T-cell (primary cell): ENCODE measurements around the gene ACAN. TPM values are rescaled to one million over a fixed set of nuclear protein-coding genes. Genes with fewer than 3 reads are reported as not detected.
A peak's percentile ranks its signal among the peaks of the same experiment; 100 is the strongest.

Source experiments
- ATAC-seq, 4 experiments: fragments of 200-7000 bp in 3 of 4; fragments of 150-1000 bp in 1 of 4; cut with Tn5 transposase; replicated peaks in 1 of 4; 1 replicate in 3 of 4; 2 replicates in 1 of 4; pipeline ENCODE4 v1.10.0; 2021; ENCODE audit warnings: moderate library complexity in 3 of 4, mild to moderate bottlenecking in 2 of 4, moderate number of reproducible peaks in 1 of 4
- CTCF ChIA-PET, 2 donors: fragments of 300-600 bp; sonication (Branson Sonifier 250); formaldehyde crosslinking; loops; one replicate each; lab custom pipeline; 2022; ENCODE audit warnings: antibody characterized with exemption in 2 of 2; lab: Charles Lee
- POLR2A ChIA-PET, 2 donors: fragments of 300-600 bp; sonication (Branson Sonifier 250); formaldehyde crosslinking; loops; one replicate each; lab custom pipeline; 2022; ENCODE audit warnings: antibody characterized with exemption in 2 of 2; lab: Charles Lee
- DNase-seq, 35 experiments: peaks; one replicate each; pipeline versions ENCODE4 v3.0.0 to v3.0.0-alpha.2; 2013 to 2023
- H3K27ac ChIP-seq: one replicate; pipeline ENCODE4 v1.5.1; 2013; ENCODE audit warnings: low read length
- H3K27me3 ChIP-seq, 2 experiments: replicated peaks in 1 of 2; 1 replicate in 1 of 2; 2 replicates in 1 of 2; pipeline versions ENCODE4 v1.6.1 to v1.7.0; 2013; ENCODE audit warnings: low read length in 1 of 2, mixed read lengths in 1 of 2; ENCODE audit not compliant: control insufficient read depth in 2 of 2, insufficient read depth in 2 of 2; ENCODE audit errors: extremely low read depth in 1 of 2
- H3K36me3 ChIP-seq, 2 donors: 1 replicate in 1 of 2; 2 replicates in 1 of 2; pipeline versions ENCODE4 v1.6.1 to v1.7.0; 2013; ENCODE audit warnings: low read length in 1 of 2; ENCODE audit not compliant: control insufficient read depth in 2 of 2, insufficient read depth in 1 of 2; ENCODE audit errors: extremely low read depth in 1 of 2
- H3K4me1 ChIP-seq, 2 experiments: 1 replicate in 1 of 2; 2 replicates in 1 of 2; pipeline versions ENCODE4 v1.6.1 to v1.7.0; 2013; ENCODE audit warnings: low read length in 2 of 2, mixed read lengths in 1 of 2; ENCODE audit not compliant: insufficient read depth in 2 of 2, control insufficient read depth in 1 of 2; ENCODE audit errors: extremely low read depth in 1 of 2
- H3K4me3 ChIP-seq, 2 donors: 1 replicate in 1 of 2; 2 replicates in 1 of 2; pipeline versions ENCODE4 v1.5.1 to v1.7.0; 2013; ENCODE audit warnings: mild to moderate bottlenecking in 2 of 2, low read length in 1 of 2, moderate library complexity in 1 of 2; ENCODE audit not compliant: control insufficient read depth in 1 of 2; ENCODE audit errors: extremely low read depth in 1 of 2
- H3K9me3 ChIP-seq: 2 replicates; pipeline ENCODE4 v1.7.0; 2013
- H3K27ac Mint-ChIP-seq, 2 donors: one replicate each; pipeline ENCODE4 v1.8.0; 2020 to 2021; ENCODE audit warnings: mild to moderate bottlenecking in 2 of 2, mixed read lengths in 2 of 2
- H3K27me3 Mint-ChIP-seq, 2 donors: one replicate each; pipeline ENCODE4 v1.8.0; 2021 to 2022; ENCODE audit warnings: mixed read lengths in 2 of 2
- H3K36me3 Mint-ChIP-seq: one replicate; pipeline ENCODE4 v1.8.0; 2021; ENCODE audit warnings: mixed read lengths
- H3K4me1 Mint-ChIP-seq, 3 donors: one replicate each; pipeline ENCODE4 v1.8.0; 2020 to 2022; ENCODE audit warnings: mixed read lengths in 3 of 3, mild to moderate bottlenecking in 1 of 3
- H3K4me3 Mint-ChIP-seq, 3 donors: one replicate each; pipeline ENCODE4 v1.8.0; 2020 to 2022; ENCODE audit warnings: mild to moderate bottlenecking in 3 of 3, mixed read lengths in 3 of 3, moderate library complexity in 3 of 3
- H3K9me3 Mint-ChIP-seq, 3 donors: one replicate each; pipeline ENCODE4 v1.8.0; 2020 to 2022; ENCODE audit warnings: mixed read lengths in 3 of 3
- WGBS: methylation state at CpG from one replicate; pipeline ENCODE4 v1.1.5; 2013; ENCODE audit warnings: missing lambda C conversion rate; ENCODE audit not compliant: insufficient coverage; 5-methylcytosine and 5-hydroxymethylcytosine counted together
- total RNA-seq, 35 experiments: library from RNA in 6 of 35; stranded (reverse) in 6 of 35; fragments of 120-200 nt in 1 of 35; gene quantifications; one replicate each; pipeline versions ENCODE4 v1.2.1 to v1.2.4 and lab custom pipeline; 2013 to 2026

Gene ACAN
- total RNA-seq, 5 donors from 2014 or later (not counting 1 experiment from before 2014, with no cell fraction given), result not detected

- 93% methylated on average over 4 of the region's 9 CpGs for WGBS
- Mint-ChIP-seq H3K27ac (peak overlapping the region in 1 of 2 donors; percentile 12), H3K4me1 (peaks cover 47 to 59% (median 57%) of the 10 kb centered on the region in 3 donors), H3K4me3 (no peak overlapping the region), H3K27me3 (no peaks in the 10 kb centered on the region), H3K9me3 (no peaks in the 10 kb centered on the region), H3K36me3 (peaks cover 5% of the 10 kb centered on the region)
- CTCF ChIA-PET, result no interaction called here
- ATAC-seq (no peak), DNase-seq (no peak)
- no peak overlapping the region for H3K4me3 ChIP-seq
- H3K27ac ChIP-seq, result no peak overlapping the region
- peaks cover 0 to 14% of the 10 kb centered on the region in 2 experiments for H3K27me3 ChIP-seq
- peaks cover 37 to 63% of the 10 kb centered on the region in 2 experiments for H3K4me1 ChIP-seq
- POLR2A ChIA-PET, result no interaction called here
- no peaks in the 10 kb centered on the region for H3K9me3 ChIP-seq
- peaks cover 0 to 3% of the 10 kb centered on the region in 2 donors for H3K36me3 ChIP-seq
Measured at GRCh38 chr15:88899251-88899650, 96.0 kb downstream of the ACAN start.

- H3K36me3 ChIP-seq, result peaks cover 0 to 3% of the 10 kb centered on the region in 2 donors
- H3K27me3 ChIP-seq, result peaks cover 0 to 6% of the 10 kb centered on the region in 2 experiments
- no peak overlapping the region for H3K27ac Mint-ChIP-seq
- peaks cover 39 to 64% of the 10 kb centered on the region in 2 experiments for H3K4me1 ChIP-seq
- H3K4me1 Mint-ChIP-seq, result peaks cover 55 to 66% (median 65%) of the 10 kb centered on the region in 3 donors
- H3K36me3 Mint-ChIP-seq, result peaks cover 5% of the 10 kb centered on the region
- no peak overlapping the region for H3K4me3 ChIP-seq
- no peaks in the 10 kb centered on the region for H3K9me3 ChIP-seq
- DNase-seq, result no peak
- ChIA-PET CTCF (interaction anchor here in 1 of 2 donors (0.6 kb wide), 1 partner anchor 276 kb away, joined by 4 read pairs; no protein-coding TSS in a partner anchor), POLR2A (interaction anchor here in 1 of 2 donors (0.7 kb wide), 1 partner anchor 268 kb away, joined by 6 read pairs; no protein-coding TSS in a partner anchor)
- no peaks in the 10 kb centered on the region for H3K9me3 Mint-ChIP-seq
- no peaks in the 10 kb centered on the region for H3K27me3 Mint-ChIP-seq
- ATAC-seq, result no peak
- WGBS, result 93% methylated on average over 7 of the region's 12 CpGs
- no peak overlapping the region for H3K4me3 Mint-ChIP-seq
- no peak overlapping the region for H3K27ac ChIP-seq
Measured at GRCh38 chr15:88900309-88900981, 97.2 kb downstream of the ACAN start.

DNA sequence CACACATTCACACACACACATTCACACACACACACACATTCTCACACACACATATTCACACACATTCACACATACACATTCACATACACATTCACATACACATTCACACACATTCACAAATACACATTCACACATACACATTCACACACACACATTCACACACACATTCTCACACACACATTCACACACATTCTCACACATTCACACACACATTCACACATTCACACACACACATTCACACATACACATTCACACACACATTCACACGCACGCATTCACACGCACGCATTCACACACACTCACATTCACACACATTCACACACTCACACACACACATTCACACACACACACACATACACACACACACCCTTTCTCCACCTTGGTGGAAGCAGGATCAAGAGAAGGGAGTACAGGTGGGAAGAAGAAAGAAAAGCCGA is 97.8 kb downstream of the ACAN start:
- 93% methylated on average over 4 of the region's 5 CpGs for WGBS
- no peak for DNase-seq
- Mint-ChIP-seq H3K9me3 (no peaks in the 10 kb centered on the region), H3K4me3 (no peak overlapping the region), H3K4me1 (peaks cover 51 to 66% (median 62%) of the 10 kb centered on the region in 3 donors), H3K27ac (peak overlapping the region; percentile 0 to 22), H3K27me3 (no peaks in the 10 kb centered on the region), H3K36me3 (peaks cover 5% of the 10 kb centered on the region)
- ChIA-PET CTCF (no interaction called here), POLR2A (no interaction called here)
- peaks cover 0 to 3% of the 10 kb centered on the region in 2 donors for H3K36me3 ChIP-seq
- no peak overlapping the region for H3K4me3 ChIP-seq
- peaks cover 36 to 62% of the 10 kb centered on the region in 2 experiments for H3K4me1 ChIP-seq
- no peak for ATAC-seq
- no peaks in the 10 kb centered on the region for H3K9me3 ChIP-seq
- no peak overlapping the region for H3K27ac ChIP-seq
- H3K27me3 ChIP-seq, result peaks cover 0 to 3% of the 10 kb centered on the region in 2 experiments

GRCh38 chr15:88901508-88902220 is 98.4 kb downstream of the ACAN start:
- peaks cover 51 to 65% (median 61%) of the 10 kb centered on the region in 3 donors for H3K4me1 Mint-ChIP-seq
- Histone ChIP-seq H3K4me1 (peaks cover 30 to 56% of the 10 kb centered on the region in 2 experiments), H3K27ac (no peak overlapping the region), H3K36me3 (peaks cover 0 to 3% of the 10 kb centered on the region in 2 donors), H3K9me3 (no peaks in the 10 kb centered on the region), H3K27me3 (no peaks in the 10 kb centered on the region), H3K4me3 (no peak overlapping the region)
- ChIA-PET CTCF (interaction anchor here in 1 of 2 donors (1.0 kb wide), 1 partner anchor 10 kb away, joined by 3 read pairs; no protein-coding TSS in a partner anchor), POLR2A (no interaction called here)
- H3K27me3 Mint-ChIP-seq, result no peaks in the 10 kb centered on the region
- H3K27ac Mint-ChIP-seq, result peak overlapping the region; percentile 98 to 99
- no peak overlapping the region for H3K4me3 Mint-ChIP-seq
- WGBS, result 85% methylated on average over 12 of the region's 15 CpGs
- ATAC-seq (no peak), DNase-seq (no peak)
- no peaks in the 10 kb centered on the region for H3K9me3 Mint-ChIP-seq
- peaks cover 5% of the 10 kb centered on the region for H3K36me3 Mint-ChIP-seq

- Histone ChIP-seq H3K4me1 (peaks cover 25 to 49% of the 10 kb centered on the region in 2 experiments), H3K36me3 (peaks cover 0 to 8% of the 10 kb centered on the region in 2 donors), H3K4me3 (no peak overlapping the region), H3K27me3 (no peaks in the 10 kb centered on the region), H3K27ac (no peak overlapping the region), H3K9me3 (no peaks in the 10 kb centered on the region)
- POLR2A ChIA-PET, result no interaction called here
- DNase-seq (no peak), ATAC-seq (no peak)
- CTCF ChIA-PET, result interaction anchor here (1.0 to 1.5 kb wide), 4 partner anchors 10 to 305 kb away, joined by 3 to 5 read pairs (median 3); partner anchors contain the start of gene ISG20 (in 1 of the 2)
- H3K27ac Mint-ChIP-seq, result peak overlapping the region; percentile 98 to 99
- no peaks in the 10 kb centered on the region for H3K27me3 Mint-ChIP-seq
- 90% methylated on average over 4 of the region's 6 CpGs for WGBS
- H3K4me3 Mint-ChIP-seq, result no peak overlapping the region
- H3K4me1 Mint-ChIP-seq, result peaks cover 44 to 59% (median 54%) of the 10 kb centered on the region in 3 donors
- peaks cover 5% of the 10 kb centered on the region for H3K36me3 Mint-ChIP-seq
- H3K9me3 Mint-ChIP-seq, result no peaks in the 10 kb centered on the region
Measured at GRCh38 chr15:88902221-88902835, 99.1 kb downstream of the ACAN start.

DNA sequence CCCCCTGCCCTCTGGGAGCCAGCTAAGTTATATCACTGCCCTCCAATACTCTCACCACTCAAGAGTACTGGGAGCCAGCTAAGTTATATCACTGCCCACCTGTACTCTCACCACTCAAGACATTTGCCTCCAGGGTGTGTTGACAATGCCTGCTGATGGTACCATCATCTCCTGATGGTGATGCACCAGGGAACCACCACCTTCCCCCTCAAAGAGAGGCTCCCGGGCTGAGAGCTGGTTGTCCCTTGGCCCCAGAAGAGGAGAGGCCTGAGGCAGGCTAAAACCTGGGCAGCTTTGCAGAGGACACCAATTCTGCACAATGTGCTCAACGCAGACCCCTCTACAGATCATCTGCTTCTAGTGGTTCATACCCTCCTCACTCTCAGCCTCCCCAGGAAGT is 99.6 kb downstream of the ACAN start:
- no peak overlapping the region for H3K4me3 Mint-ChIP-seq
- no peak for ATAC-seq
- no peaks in the 10 kb centered on the region for H3K9me3 ChIP-seq
- DNase-seq, result no peak
- no peak overlapping the region for H3K4me3 ChIP-seq
- peaks cover 19 to 44% of the 10 kb centered on the region in 2 experiments for H3K4me1 ChIP-seq
- peak overlapping the region; percentile 82 for H3K27ac ChIP-seq
- no peaks in the 10 kb centered on the region for H3K27me3 Mint-ChIP-seq
- H3K36me3 Mint-ChIP-seq, result peaks cover 5% of the 10 kb centered on the region
- H3K4me1 Mint-ChIP-seq, result peaks cover 39 to 53% (median 49%) of the 10 kb centered on the region in 3 donors
- no peaks in the 10 kb centered on the region for H3K27me3 ChIP-seq
- ChIA-PET CTCF (interaction anchor here (1.0 to 1.5 kb wide), 4 partner anchors 9 to 304 kb away, joined by 3 to 5 read pairs (median 3); partner anchors contain the start of gene ISG20 (in 1 of the 2)), POLR2A (no interaction called here)
- WGBS, result 100% methylated on average over 1 of the region's 2 CpGs
- H3K27ac Mint-ChIP-seq, result peak overlapping the region; percentile 98 to 99
- peaks cover 0 to 8% of the 10 kb centered on the region in 2 donors for H3K36me3 ChIP-seq
- no peaks in the 10 kb centered on the region for H3K9me3 Mint-ChIP-seq
